Measurements from ENCODE around the gene SWI5. TPM values are rescaled to one million over a fixed set of nuclear protein-coding genes. Genes with fewer than 3 reads are reported as not detected.

SWI5 gene
- total and polyA plus RNA-seq, 9 of the 15 experiments (the other 6 are each of a cell fraction or from before 2014, with no cell fraction given), result 62.8 to 133 (median 95.9) TPM

DNA sequence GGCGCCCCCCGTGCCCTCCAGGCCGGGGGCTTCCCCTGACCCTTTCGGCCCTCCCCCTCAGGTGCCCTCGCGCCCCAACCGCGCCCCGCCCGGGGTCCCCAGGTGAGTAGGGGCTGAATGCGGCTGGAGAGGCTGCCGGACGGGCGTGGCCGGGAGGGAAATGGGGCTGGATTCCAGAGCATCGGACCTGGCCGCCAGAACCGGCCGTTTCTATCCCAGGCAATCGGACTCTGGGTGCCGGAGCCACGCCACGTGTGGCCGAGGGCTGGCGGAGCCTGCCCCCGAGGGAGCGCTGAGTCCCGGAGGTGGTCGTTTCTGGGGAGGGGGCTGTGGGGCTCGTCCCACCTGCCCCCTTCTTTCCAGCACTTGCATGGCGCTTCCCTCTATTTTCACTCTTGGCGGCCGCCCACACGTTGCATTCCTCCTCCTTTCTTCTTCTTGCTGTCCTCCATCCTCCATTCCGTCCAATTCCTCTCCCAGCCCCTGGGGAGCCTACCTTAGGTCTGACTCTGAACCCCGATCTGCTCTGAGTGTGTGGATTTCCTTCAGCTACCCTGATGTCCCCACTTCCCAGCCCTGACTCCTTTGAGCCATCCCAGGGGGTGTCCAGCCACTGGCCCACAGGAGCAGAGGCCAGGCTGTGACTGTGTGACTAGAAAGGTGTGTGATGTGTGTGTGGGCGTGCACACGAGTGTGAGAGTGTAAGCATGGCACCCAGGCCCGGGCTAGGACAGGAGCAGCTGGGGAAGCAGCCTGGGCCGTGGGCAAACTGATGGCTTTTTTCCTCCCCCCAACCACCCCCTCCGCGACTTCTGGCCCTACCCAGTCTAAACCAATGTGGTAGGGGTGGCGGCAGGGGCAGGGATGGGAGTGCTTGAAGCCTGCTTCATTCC lies 25.0 kb upstream of the SWI5 start (continued):
- TF ChIP-seq YY1 (IDR thresholded peaks at IDR 0.05; ENCODE audit: borderline replicate concordance in 1 of 3, control insufficient read depth in 1 of 3, extremely low read depth in 1 of 3, insufficient read depth in 3 of 3, insufficient read length in 1 of 3, insufficient replicate concordance in 2 of 3, low read depth in 1 of 3, low read length in 2 of 3) (no peak), ZNF408 (CRISPR knock-in tag; IDR thresholded peaks at IDR 0.05; ENCODE audit: low read depth) (0 out of 2 replicates have a peak, but pooled peaks have one; percentile 18), HIVEP1 (CRISPR knock-in tag; IDR thresholded peaks at IDR 0.05) (0 out of 2 replicates have a peak, but pooled peaks have one; percentile 59), NCOA6 (IDR thresholded peaks at IDR 0.05) (no peak), KHSRP (IDR thresholded peaks at IDR 0.05) (no peak), ZNF398 (CRISPR knock-in tag; IDR thresholded peaks at IDR 0.05) (no peak), DDX20 (tag; IDR thresholded peaks at IDR 0.05; ENCODE audit: low read depth) (no peak), ZKSCAN1 (IDR thresholded peaks at IDR 0.05; ENCODE audit: low read depth, low read length) (no peak), MCM7 (IDR thresholded peaks at IDR 0.05) (no peak), LARP7 (IDR thresholded peaks at IDR 0.05) (peak; percentile 62; the same call in 1 of the 2 replicates), NR4A1 (CRISPR knock-in tag; IDR thresholded peaks at IDR 0.05) (peak; percentile 81; the same call in 1 of the 2 replicates), NR4A1 (tag; IDR thresholded peaks at IDR 0.05) (no peak), OTX1 (CRISPR knock-in tag; IDR thresholded peaks at IDR 0.05) (no peak), LEF1 (IDR thresholded peaks at IDR 0.05) (no peak), GABPB1 (CRISPR knock-in tag; IDR thresholded peaks at IDR 0.05) (no peak), SUPT5H (IDR thresholded peaks at IDR 0.05) (peak; percentile 34; the same call in 1 of the 2 replicates), ETV1 (tag; conservative IDR thresholded peaks at IDR 0.05; ENCODE audit: low read depth) (no peak), ZNF583 (CRISPR knock-in tag; IDR thresholded peaks at IDR 0.05) (peak; percentile 64; the same call in 1 of the 2 replicates)
- TF ChIP-seq, protein P1, sequence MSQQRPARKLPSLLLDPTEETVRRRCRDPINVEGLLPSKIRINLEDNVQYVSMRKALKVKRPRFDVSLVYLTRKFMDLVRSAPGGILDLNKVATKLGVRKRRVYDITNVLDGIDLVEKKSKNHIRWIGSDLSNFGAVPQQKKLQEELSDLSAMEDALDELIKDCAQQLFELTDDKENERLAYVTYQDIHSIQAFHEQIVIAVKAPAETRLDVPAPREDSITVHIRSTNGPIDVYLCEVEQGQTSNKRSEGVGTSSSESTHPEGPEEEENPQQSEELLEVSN (IDR thresholded peaks at IDR 0.05; ENCODE audit: borderline replicate concordance in 1 of 2, extremely low read depth in 1 of 2, insufficient read depth in 1 of 2, insufficient read length in 1 of 2, low read depth in 1 of 2, low read length in 1 of 2, poor library complexity in 1 of 2, severe bottlenecking in 1 of 2), result peak; percentile 77 to 82
- TF ChIP-seq, protein P2, sequence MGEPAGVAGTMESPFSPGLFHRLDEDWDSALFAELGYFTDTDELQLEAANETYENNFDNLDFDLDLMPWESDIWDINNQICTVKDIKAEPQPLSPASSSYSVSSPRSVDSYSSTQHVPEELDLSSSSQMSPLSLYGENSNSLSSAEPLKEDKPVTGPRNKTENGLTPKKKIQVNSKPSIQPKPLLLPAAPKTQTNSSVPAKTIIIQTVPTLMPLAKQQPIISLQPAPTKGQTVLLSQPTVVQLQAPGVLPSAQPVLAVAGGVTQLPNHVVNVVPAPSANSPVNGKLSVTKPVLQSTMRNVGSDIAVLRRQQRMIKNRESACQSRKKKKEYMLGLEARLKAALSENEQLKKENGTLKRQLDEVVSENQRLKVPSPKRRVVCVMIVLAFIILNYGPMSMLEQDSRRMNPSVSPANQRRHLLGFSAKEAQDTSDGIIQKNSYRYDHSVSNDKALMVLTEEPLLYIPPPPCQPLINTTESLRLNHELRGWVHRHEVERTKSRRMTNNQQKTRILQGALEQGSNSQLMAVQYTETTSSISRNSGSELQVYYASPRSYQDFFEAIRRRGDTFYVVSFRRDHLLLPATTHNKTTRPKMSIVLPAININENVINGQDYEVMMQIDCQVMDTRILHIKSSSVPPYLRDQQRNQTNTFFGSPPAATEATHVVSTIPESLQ (CRISPR knock-in tag; IDR thresholded peaks at IDR 0.05), result no peak
